Neuron (in vitro differentiated cells): ENCODE data around the gene CD59.
A peak's percentile ranks its signal among the peaks of the same experiment; 100 is the strongest.

Source experiments
- H2AFZ ChIP-seq: one replicate; pipeline ENCODE4 v1.6.1; 2013; ENCODE audit warnings: low read depth, mild to moderate bottlenecking, inconsistent platforms, low read length, moderate library complexity
- H3K27me3 ChIP-seq: one replicate; pipeline ENCODE4 v1.6.1; 2013; ENCODE audit warnings: low read length; ENCODE audit not compliant: insufficient read depth
- H3K36me3 ChIP-seq: one replicate; pipeline ENCODE4 v1.6.1; 2013; ENCODE audit warnings: low read length; ENCODE audit not compliant: insufficient read depth
- H3K4me1 ChIP-seq: one replicate; pipeline ENCODE4 v1.6.1; 2013; ENCODE audit warnings: low read length; ENCODE audit not compliant: insufficient read depth
- H3K4me3 ChIP-seq: 2 replicates; pipeline ENCODE4 v1.5.1; 2013; ENCODE audit warnings: mild to moderate bottlenecking, low read length, moderate library complexity
- H3K9me3 ChIP-seq: one replicate; pipeline ENCODE4 v1.6.1; 2013; ENCODE audit warnings: low read length

The CD59 gene, protein sequence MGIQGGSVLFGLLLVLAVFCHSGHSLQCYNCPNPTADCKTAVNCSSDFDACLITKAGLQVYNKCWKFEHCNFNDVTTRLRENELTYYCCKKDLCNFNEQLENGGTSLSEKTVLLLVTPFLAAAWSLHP

DNA sequence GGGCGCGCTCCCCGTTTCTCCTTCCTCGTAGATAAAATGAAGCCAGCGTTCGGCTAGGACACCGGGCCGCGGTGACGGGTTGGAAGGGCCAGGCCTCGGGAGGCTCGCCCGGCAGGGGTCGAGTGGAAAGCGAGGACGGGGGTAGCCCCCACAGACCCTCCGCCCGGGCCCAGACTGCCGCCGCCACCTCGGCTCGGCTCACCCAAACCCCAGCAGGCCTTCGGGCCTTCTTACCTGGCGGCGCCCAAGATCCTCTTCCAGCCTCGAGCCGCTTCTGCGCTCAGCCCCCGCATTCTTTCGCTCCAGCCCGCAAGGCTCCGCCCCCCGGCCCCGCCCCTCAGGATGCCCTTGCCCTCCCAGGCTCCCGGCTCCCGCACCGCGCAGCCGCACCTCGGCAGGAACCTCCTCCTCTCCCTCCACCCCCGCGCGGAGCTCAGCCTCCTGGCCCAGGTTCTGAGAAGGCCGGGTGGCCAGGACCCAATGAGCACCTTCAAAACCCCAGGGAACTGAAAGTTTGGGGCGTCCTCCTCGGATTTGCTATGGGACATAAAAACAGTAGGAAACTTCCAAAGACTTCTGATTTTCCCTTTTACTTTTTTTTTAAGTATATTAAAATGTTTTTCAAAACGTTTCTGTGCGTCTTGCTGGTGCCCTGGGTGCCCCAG, at the start of gene CD59:
CD59 (minus strand) TSS at position 276 of the 665 bp plus-strand sequence. CDS start 13,978 bp downstream, outside the sequence.
- Histone ChIP-seq H3K4me3 (peak within 1 kb of the TSS; percentile 93), H2AFZ (peak within 1 kb of the TSS; percentile 64), H3K9me3 (no peaks in the 10 kb centered on the region), H3K27me3 (no peaks in the 10 kb centered on the region), H3K4me1 (peaks cover 10% of the 10 kb centered on the region), H3K36me3 (peaks cover 9% of the 10 kb centered on the region)

DNA sequence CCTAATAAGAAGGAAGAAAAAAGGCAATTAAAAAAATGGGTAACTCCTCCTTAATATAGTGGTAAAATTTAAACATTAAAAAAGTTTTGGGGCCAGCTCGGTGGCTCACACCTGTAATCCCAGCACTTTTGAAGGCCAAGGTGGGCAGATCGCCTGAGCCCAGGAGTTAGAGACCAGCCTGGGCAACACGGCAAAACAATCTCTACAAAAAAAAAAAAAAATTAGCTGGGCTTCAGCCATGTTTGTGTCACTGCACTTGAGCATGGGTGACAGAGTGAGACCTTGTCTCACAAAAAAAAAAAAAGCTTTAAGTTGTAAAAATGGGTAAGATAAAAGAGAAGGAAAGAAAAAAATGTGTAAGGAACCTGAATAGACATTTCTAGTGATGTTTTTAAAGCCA, 49.4 kb upstream of the CD59 start:
- Histone ChIP-seq H3K4me3 (no peak overlapping the region), H3K27me3 (peaks cover 25% of the 10 kb centered on the region), H3K36me3 (no peaks in the 10 kb centered on the region), H3K4me1 (no peaks in the 10 kb centered on the region), H3K9me3 (no peaks in the 10 kb centered on the region), H2AFZ (no peak overlapping the region)

DNA sequence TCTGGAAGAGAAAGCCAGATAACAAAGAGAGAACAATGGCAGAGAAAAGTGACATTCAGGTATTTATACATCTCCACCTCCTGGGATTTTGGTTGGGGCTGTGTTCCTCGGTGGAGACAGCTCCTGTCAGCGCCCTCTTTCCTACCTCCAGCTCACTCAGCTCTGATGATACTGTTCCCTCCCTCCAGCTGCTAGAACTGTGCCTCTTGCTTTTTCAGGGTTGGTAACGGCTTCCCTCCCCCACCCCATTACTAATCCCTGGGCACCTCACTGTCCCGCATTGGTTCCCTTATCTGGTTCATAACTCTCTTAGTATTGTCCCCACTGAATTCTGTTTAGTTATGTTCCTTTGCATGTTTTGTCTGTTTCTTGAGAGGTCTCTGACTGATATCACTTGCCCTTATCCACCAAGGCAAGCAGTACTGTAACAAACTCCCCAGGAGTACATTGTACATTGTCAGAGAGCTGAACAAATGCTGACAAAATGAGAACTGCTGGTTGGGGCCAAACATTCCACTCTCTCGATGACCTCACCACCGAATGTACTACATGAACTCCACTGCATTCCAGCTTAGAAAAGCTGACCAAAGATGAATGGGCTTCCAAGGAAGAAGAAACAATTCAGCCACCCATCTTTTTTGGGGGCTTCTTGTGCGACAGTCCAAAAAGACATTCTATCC, 43.8 kb upstream of the CD59 start:
- no peaks in the 10 kb centered on the region for H3K9me3 ChIP-seq
- peaks cover 21% of the 10 kb centered on the region for H3K4me1 ChIP-seq
- H3K4me3 ChIP-seq = no peak overlapping the region
- peaks cover 57% of the 10 kb centered on the region for H3K27me3 ChIP-seq
- no peaks in the 10 kb centered on the region for H3K36me3 ChIP-seq
- H2AFZ ChIP-seq = no peak overlapping the region

DNA sequence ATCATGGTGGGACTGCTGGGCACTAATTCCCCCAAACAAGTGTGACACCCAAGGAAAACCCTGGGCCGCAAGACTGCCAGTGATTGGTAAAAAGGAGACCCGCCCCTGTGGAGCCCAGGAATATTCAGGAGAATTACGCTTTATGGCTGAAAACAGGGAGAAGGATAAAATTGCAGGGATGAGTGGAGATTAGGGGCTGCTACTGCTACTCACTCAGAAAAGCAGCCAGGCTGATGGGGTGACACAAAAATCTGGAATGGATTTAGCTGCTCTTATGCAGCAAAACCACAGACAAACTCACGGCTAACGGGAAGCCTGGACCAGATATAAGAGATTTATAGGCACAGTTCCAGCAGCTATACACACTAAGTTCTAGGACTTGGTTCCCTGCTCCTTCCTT, 42.5 kb upstream of the CD59 start:
- Histone ChIP-seq H3K36me3 (no peaks in the 10 kb centered on the region), H3K9me3 (no peaks in the 10 kb centered on the region), H3K4me3 (no peak overlapping the region), H2AFZ (peak overlapping the region; percentile 49), H3K27me3 (peaks cover 53% of the 10 kb centered on the region), H3K4me1 (peaks cover 26% of the 10 kb centered on the region)

DNA sequence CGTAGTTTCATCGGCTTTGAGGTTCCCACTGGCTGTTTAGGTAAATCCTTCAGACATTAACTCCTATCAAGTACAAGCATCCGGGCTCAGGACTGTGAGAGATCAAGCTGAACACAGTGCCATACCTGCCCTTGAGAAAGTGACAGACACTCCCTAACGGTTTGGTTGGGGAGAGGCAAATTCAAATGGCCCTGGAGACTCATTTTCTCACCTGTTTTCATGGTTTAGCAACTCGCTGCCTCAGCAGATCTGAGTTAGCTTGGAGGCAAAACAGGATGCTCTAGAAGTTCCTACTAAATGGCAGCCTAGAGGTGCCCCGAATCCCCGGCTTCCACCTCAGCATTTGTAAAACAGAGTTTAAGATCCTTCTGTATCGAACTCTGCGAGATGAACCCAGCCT, 41.7 kb upstream of the CD59 start:
- no peaks in the 10 kb centered on the region for H3K9me3 ChIP-seq
- H3K4me3 ChIP-seq = no peak overlapping the region
- H3K36me3 ChIP-seq = no peaks in the 10 kb centered on the region
- peaks cover 52% of the 10 kb centered on the region for H3K27me3 ChIP-seq
- no peak overlapping the region for H2AFZ ChIP-seq
- H3K4me1 ChIP-seq = peaks cover 34% of the 10 kb centered on the region

DNA sequence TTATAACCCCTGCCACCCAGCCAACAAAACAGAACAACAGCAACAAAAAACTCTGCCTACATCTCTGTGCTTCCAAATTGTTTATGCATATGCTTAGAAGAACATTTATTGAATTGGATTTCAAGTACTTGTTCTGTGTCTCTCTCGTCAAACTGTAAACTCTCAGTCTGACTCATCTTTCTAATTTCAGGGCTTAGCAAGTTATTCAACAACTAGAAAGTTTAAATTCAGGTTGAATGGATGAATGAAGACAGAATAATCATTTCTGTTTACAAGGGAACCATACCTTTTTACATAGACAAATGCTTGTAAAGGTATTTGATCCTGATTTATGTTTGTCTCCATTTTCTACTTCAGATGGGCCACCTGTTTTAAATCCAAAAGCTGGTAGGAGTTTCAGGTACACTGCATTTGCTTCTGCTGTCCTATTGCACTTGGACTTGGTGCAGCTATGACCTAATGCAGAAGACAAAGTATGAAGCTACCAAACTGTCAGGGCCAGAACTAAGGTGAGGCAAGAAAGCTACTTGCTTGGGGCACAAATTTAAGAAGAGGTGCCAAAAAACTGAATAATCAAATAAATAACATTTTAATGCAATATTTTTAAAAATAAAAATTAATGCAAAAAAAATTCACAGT, 39.7 kb upstream of the CD59 start:
- peaks cover 42% of the 10 kb centered on the region for H3K4me1 ChIP-seq
- H2AFZ ChIP-seq = no peak overlapping the region
- peaks cover 40% of the 10 kb centered on the region for H3K27me3 ChIP-seq
- H3K36me3 ChIP-seq = no peaks in the 10 kb centered on the region
- no peak overlapping the region for H3K4me3 ChIP-seq
- H3K9me3 ChIP-seq = no peaks in the 10 kb centered on the region

DNA sequence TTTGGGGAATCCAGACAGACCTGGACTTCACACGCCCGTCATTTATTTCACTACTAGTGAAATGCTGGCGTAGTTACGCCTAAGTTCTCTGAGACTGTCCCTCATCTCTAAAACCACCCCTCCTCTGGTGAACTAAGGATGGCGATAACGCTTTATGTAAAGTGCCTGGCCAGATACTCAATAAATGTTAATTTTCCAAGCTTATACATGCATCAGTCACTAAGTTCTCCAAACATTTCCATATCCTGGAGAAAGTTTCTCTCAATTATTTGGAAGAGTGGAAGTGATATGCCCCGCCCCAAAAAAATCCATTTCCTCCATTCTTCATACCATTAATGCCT, 39.2 kb upstream of the CD59 start:
- peaks cover 35% of the 10 kb centered on the region for H3K27me3 ChIP-seq
- no peak overlapping the region for H2AFZ ChIP-seq
- H3K36me3 ChIP-seq = no peaks in the 10 kb centered on the region
- H3K4me1 ChIP-seq = peaks cover 42% of the 10 kb centered on the region
- H3K4me3 ChIP-seq = no peak overlapping the region
- no peaks in the 10 kb centered on the region for H3K9me3 ChIP-seq

DNA sequence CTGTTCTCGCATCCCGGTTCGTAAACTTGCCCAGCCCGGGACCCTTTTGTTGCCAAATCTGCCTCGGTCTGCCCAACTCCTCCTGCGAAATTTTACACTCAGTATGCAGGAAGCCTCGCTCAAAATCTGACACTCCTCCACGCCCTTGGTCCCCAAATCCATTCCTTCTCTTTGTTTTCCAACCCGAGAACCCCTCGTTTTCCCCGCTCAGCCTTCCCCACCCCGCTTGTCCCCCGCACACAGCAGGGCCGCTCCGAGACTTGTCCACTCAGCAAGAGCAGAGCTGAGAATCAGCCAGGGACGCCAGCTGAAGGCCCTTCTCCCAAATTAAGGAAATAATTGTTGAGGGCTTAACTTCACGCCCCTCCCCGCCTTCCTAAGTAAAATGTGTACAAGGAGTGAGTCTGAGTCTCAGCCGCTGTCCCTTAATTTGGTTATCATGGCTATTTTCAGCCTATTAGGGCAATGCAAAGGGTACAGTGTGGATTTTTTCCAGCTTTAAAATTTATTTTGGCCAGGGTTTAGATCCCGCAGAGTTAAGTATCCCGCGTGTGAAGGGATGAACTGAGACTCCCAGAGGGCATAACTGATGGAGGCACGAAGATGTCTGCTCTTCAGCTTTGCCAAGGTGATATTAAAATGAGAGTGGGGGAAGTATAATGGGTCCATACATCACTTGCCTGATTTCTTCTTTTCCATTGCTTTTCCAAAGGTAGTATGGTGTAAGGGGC, 38.7 kb upstream of the CD59 start:
- H3K9me3 ChIP-seq = no peaks in the 10 kb centered on the region
- H3K36me3 ChIP-seq = no peaks in the 10 kb centered on the region
- H3K27me3 ChIP-seq = peaks cover 33% of the 10 kb centered on the region
- peak overlapping the region; percentile 92 for H3K4me3 ChIP-seq
- peaks cover 37% of the 10 kb centered on the region for H3K4me1 ChIP-seq
- H2AFZ ChIP-seq = peak overlapping the region; percentile 98

DNA sequence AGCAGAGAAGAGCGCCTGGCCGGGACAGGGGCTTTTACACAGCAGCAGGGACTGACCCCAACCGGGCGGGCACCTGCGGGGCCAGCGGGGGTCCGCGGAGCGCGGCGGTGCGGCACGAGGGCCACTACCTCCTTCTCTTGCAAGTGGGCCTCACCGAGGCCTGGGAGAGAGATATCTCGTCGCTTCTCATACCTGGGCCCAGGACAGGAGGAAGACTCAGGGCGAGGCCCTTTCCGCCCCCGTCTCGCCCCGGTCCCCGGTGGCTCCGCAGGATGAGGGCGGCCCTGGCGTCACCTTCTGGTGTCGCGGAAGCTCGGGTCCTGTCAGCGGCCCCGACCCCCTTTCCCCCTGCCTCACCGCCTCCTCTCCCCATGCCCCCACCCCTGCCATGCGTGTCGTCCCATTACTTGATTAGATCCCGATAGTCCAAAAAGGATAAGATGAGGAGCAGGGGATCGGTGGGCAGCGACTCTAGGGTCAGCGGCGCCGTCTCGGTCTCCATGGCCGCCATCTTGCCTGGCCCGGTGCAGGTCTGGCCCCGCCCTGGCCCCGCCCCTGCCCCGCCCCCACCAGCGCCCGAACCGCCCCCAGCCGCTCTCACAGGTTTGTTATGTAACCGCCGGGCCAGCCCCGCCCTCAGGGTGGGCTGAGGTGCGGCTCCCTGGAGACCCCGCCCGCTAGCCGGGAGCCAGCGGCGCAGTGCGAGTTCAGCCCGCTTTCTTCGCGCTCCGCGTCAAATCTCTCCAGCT, 37.9 kb upstream of the CD59 start, which contains the start of gene FBXO3:
FBXO3 (minus strand) TSS at position 534 of the 749 bp plus-strand sequence; CDS start at position 511, 23 bp downstream.
- peak within 1 kb of the TSS; percentile 98 for H2AFZ ChIP-seq
- H3K4me3 ChIP-seq = peak within 1 kb of the TSS; percentile 92
- H3K36me3 ChIP-seq = peaks cover 3% of the 10 kb centered on the region
- H3K9me3 ChIP-seq = no peaks in the 10 kb centered on the region
- H3K27me3 ChIP-seq = peaks cover 29% of the 10 kb centered on the region
- H3K4me1 ChIP-seq = peaks cover 33% of the 10 kb centered on the region

DNA sequence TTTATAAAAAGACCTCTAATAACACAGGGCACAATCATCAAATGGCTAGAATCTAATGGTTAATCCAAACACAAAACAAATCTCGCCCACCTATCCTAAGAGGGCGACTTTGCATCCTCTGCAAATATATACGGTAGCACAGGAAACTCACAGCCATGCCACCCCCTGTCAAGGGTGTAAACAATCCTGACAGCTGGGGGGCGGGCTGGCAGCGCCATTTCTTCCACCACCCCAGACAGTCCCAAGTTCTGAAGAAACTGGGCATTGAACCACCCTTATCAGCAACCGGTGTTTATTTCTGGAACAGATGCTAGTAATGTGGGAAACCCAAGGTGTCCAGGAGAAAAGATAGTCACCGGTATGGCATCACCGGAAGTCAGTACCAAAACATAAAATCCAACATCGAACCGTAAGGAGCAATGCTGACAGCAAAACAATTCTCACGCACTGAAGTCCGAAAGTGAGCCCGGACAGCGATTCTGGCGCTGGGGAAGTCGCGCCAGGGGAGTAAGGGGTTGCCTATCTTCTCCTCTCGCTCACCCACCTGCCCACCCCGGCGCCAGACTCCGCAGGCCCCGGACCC, 37.3 kb upstream of the CD59 start:
- Histone ChIP-seq H3K4me1 (peaks cover 29% of the 10 kb centered on the region), H3K27me3 (peaks cover 24% of the 10 kb centered on the region), H3K4me3 (peak overlapping the region; percentile 92), H3K36me3 (peaks cover 3% of the 10 kb centered on the region), H2AFZ (peak overlapping the region; percentile 98), H3K9me3 (no peaks in the 10 kb centered on the region)

DNA sequence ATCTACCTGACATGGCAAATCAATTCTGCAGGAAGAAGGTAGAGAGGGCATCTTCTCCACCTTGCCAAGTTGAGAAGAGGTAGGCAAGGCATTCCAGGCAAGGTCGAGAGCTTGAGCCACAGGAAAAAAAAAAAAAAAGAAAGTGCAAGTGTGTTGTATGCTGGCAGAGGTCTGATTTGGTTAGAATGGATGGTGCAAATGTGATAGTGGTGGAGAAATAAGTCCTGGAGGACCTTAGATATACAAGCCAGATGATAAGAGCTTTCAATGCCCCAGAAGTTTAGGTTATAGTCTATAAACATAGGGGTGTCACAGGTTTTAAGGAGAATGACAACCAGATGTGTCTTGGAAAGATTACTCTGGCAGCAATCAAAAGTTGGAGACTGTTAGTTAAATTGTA, 36.6 kb upstream of the CD59 start:
- peak overlapping the region; percentile 92 for H3K4me3 ChIP-seq

DNA sequence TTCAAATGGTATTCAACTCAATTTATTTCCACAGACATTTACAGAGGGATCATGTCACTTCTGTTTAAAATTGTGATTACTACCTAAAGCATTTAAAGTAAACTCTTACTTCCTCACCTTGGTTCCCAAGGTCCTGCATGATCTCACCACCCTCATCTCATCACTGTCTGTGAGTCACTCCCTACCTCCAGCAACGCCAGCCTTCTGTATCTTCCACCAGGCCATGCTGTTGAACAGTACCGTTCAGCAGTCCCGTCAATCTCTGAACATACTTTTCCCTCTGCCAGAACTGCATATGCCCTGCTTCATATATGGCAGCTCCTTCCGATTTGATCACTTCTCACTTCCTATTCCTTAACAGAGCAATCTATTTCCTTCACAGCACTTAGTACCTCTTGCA, 36.1 kb upstream of the CD59 start:
- no peak overlapping the region for H3K4me3 ChIP-seq
- H3K27me3 ChIP-seq = peaks cover 17% of the 10 kb centered on the region
- no peaks in the 10 kb centered on the region for H3K9me3 ChIP-seq
- no peak overlapping the region for H2AFZ ChIP-seq
- H3K4me1 ChIP-seq = peaks cover 25% of the 10 kb centered on the region
- H3K36me3 ChIP-seq = peaks cover 6% of the 10 kb centered on the region

More for the DNA sequence above, 36.6 kb upstream of the CD59 start:
- Histone ChIP-seq H2AFZ (no peak overlapping the region), H3K36me3 (peaks cover 4% of the 10 kb centered on the region), H3K4me1 (peaks cover 25% of the 10 kb centered on the region), H3K9me3 (no peaks in the 10 kb centered on the region), H3K27me3 (peaks cover 18% of the 10 kb centered on the region)
